ENCODE results near the gene DDO. TPM values are rescaled to one million over a fixed set of nuclear protein-coding genes. Genes with fewer than 3 reads are reported as not detected.
A peak's percentile ranks its signal among the peaks of the same experiment; 100 is the strongest.

The DDO gene
- total and polyA plus RNA-seq, 2 of the 8 experiments (the other 6 are each of a cell fraction or from before 2014, with no cell fraction given), result not detected

- peak overlapping the region; percentile 0; the same call in 1 of the 2 replicates for H2AFZ ChIP-seq (ENCODE audit: low read length)
- FAIRE-seq, result no peak
- no peak overlapping the region for H3K23ac ChIP-seq (ENCODE audit: insufficient read length)
- 86% methylated on average over 4 of the region's 4 CpGs; no CpG with 5 or more reads in 1 of the 2 experiments for WGBS, 2 experiments (ENCODE audit: extremely low coverage in 1 of 2, insufficient coverage in 1 of 2, insufficient read length in 1 of 2, insufficient replicate concordance in 2 of 2, low coverage in 1 of 2, low lambda C conversion rate in 2 of 2, missing lambda C conversion rate in 1 of 2)
- H3K4me2 ChIP-seq (ENCODE audit: insufficient read depth in 1 of 2, low read depth in 2 of 2, low read length in 2 of 2), result no peak overlapping the region
- no peak overlapping the region for H3K4me3 ChIP-seq (ENCODE audit: extremely low read depth in 1 of 4, insufficient read depth in 2 of 4, low read depth in 3 of 4, low read length in 4 of 4)
- no peak overlapping the region for H3K14ac ChIP-seq (ENCODE audit: insufficient read length)
- H4K8ac ChIP-seq (ENCODE audit: extremely low read depth, insufficient read depth, low read length), result no peak overlapping the region
- no peak overlapping the region for H3K27ac ChIP-seq (ENCODE audit: low read depth, low read length)
- H3K56ac ChIP-seq (replicated peaks; ENCODE audit: insufficient read length, low read depth, low read length), result no peak overlapping the region
- H4K5ac ChIP-seq (ENCODE audit: insufficient read length, low read depth, low read length), result no peak overlapping the region
- H2AK5ac ChIP-seq (ENCODE audit: low read depth, low read length), result no peak overlapping the region
- H3K18ac ChIP-seq (ENCODE audit: extremely low read depth, low read length), result no peak overlapping the region
- H2BK120ac ChIP-seq (replicated peaks; ENCODE audit: low read depth, low read length), result no peak overlapping the region
- no peak overlapping the region for H2BK12ac ChIP-seq (ENCODE audit: low read depth, low read length)
- H3K79me1 ChIP-seq (ENCODE audit: low read depth, low read length), result no peaks in the 10 kb centered on the region
- ChIA-PET POLR2A (ENCODE audit: partially characterized antibody) (interaction anchor here (0.6 kb wide), 2 partner anchors 244 to 544 kb away, joined by 3 read pairs; no protein-coding TSS in a partner anchor), CTCF (ENCODE audit: partially characterized antibody) (interaction anchor here (1.2 kb wide), 1 partner anchor 10 kb away, joined by 3 read pairs; no protein-coding TSS in a partner anchor)
- no peaks in the 10 kb centered on the region for H4K20me1 ChIP-seq (replicated peaks in 1 of 2; ENCODE audit: control insufficient read depth in 1 of 2, insufficient read depth in 2 of 2, low read length in 2 of 2)
- no peak overlapping the region for H4K91ac ChIP-seq (replicated peaks; ENCODE audit: insufficient read length, low read length)
- H3K27me3 ChIP-seq (replicated peaks in 1 of 4; ENCODE audit: control insufficient read depth in 3 of 4, extremely low read depth in 1 of 4, insufficient read depth in 3 of 4, low read length in 3 of 4), result no peaks in the 10 kb centered on the region
- DNase-seq (ENCODE audit: low read depth in 1 of 2, low spot score in 2 of 2), result no peak
- no peak overlapping the region for H3K9ac ChIP-seq (replicated peaks in 1 of 4; ENCODE audit: extremely low read depth in 1 of 4, low read depth in 3 of 4, low read length in 3 of 4)
- no peaks in the 10 kb centered on the region for H3K36me3 ChIP-seq (ENCODE audit: control insufficient read depth in 2 of 4, insufficient read depth in 4 of 4, low read length in 3 of 4)
- no peaks in the 10 kb centered on the region for H3K4me1 ChIP-seq (replicated peaks in 1 of 4; ENCODE audit: control insufficient read depth in 3 of 4, insufficient read depth in 4 of 4, low read length in 3 of 4)
- H2BK15ac ChIP-seq (ENCODE audit: low read length), result no peak overlapping the region
- no peak overlapping the region for H2BK5ac ChIP-seq (ENCODE audit: low read depth, low read length)
- H3K79me2 ChIP-seq (ENCODE audit: control insufficient read depth in 1 of 2, insufficient read depth in 2 of 2, low read length in 2 of 2), result no peaks in the 10 kb centered on the region
- H3K4ac ChIP-seq (replicated peaks; ENCODE audit: insufficient read length, low read depth, low read length), result no peak overlapping the region
- no peaks in the 10 kb centered on the region for H3K9me3 ChIP-seq (ENCODE audit: insufficient read depth in 2 of 2, low read depth in 1 of 2, low read length in 1 of 2)
- no peaks in the 10 kb centered on the region for H3K23me2 ChIP-seq (ENCODE audit: low read depth, low read length)
- no peak overlapping the region for H2BK20ac ChIP-seq (ENCODE audit: low read length)
- no peak for TF ChIP-seq GTF2F1 (IDR thresholded peaks at IDR 0.05; ENCODE audit: borderline replicate concordance, low read depth, low read length)
- no peak for TF ChIP-seq MAFK (IDR thresholded peaks at IDR 0.05; ENCODE audit: low read depth, low read length)
- no peak for TF ChIP-seq MAX (IDR thresholded peaks at IDR 0.05)
- no peak for TF ChIP-seq FOSL1 (IDR thresholded peaks at IDR 0.05; ENCODE audit: insufficient read depth, low read depth, low read length)
- TF ChIP-seq USF2 (IDR thresholded peaks at IDR 0.05; ENCODE audit: low read length), result no peak
- no peak for TF ChIP-seq ATF2 (IDR thresholded peaks at IDR 0.05; ENCODE audit: low read length)
- no peak for TF ChIP-seq RXRA (IDR thresholded peaks at IDR 0.05; ENCODE audit: insufficient read depth, low read depth, low read length)
- no peak for TF ChIP-seq EP300 (IDR thresholded peaks at IDR 0.05; ENCODE audit: borderline replicate concordance in 1 of 2, low read depth in 2 of 2, low read length in 2 of 2)
- no peak for TF ChIP-seq NANOG (IDR thresholded peaks at IDR 0.05; ENCODE audit: insufficient read depth, low read depth, low read length, poor library complexity, severe bottlenecking)
Observed at GRCh38 chr6:110448846-110449540, 33.6 kb upstream of the DDO start.
